Measurements from ENCODE around the gene CLDN6. TPM values are rescaled to one million over a fixed set of nuclear protein-coding genes. Genes with fewer than 3 reads are reported as not detected.

CLDN6 gene
- total RNA-seq, 1 experiment from 2014 or later: not detected

DNA sequence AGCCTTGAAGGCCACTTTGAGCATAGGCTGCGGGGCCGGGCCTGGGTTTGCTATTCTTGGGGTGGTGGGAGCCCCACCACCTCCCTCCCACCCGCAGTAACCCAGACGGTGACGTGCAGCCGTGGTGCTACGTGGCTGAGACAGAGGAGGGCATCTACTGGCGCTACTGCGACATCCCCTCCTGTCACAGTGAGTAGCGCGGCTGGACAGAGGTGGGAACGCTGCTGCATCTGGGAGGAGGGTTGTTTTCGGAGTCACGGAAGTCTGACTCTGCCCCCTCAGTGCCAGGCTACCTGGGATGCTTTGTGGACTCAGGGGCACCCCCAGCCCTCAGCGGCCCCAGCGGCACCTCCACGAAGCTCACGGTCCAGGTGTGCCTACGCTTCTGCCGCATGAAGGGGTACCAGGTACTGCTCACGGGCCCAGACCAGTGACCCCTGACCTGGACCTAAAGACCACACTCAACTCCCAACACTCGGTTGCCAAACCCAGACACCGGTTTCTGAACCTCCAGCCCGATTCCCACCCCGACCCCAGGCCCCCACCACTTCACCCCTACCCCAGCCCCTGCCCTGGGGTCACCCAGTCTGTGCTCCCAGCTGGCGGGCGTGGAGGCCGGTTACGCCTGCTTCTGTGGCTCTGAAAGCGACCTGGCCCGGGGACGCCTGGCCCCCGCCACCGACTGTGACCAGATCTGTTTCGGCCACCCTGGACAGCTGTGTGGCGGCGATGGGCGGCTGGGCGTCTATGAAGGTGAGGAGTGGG lies 51.8 kb downstream of the CLDN6 start:
- BruUV-seq (replicated peaks): no TSS peak
- Histone ChIP-seq H2AFZ (ENCODE audit: low read length) (no peak overlapping the region), H3K27ac (ENCODE audit: low read length) (no peak overlapping the region), H3K27me3 (ENCODE audit: low read length) (no peaks in the 10 kb centered on the region), H3K4me3 (ENCODE audit: low read length) (no peak overlapping the region), H4K20me1 (ENCODE audit: low read length) (peaks cover 11% of the 10 kb centered on the region), H3K4me2 (ENCODE audit: low read length) (no peak overlapping the region), H3K9ac (ENCODE audit: low read length) (no peak overlapping the region), H3K79me2 (ENCODE audit: low read length) (peaks cover 10% of the 10 kb centered on the region; the same call in 1 of the 2 replicates), H3K9me2 (replicated peaks; ENCODE audit: low read length) (no peaks in the 10 kb centered on the region), H3F3A (ENCODE audit: low read length, unreplicated experiment) (no peaks in the 10 kb centered on the region), H3K36me3 (ENCODE audit: low read depth, low read length) (no peaks in the 10 kb centered on the region), H3K4me1 (ENCODE audit: insufficient read depth, low read length) (peaks cover 22% of the 10 kb centered on the region; the same call in 1 of the 2 replicates), H3K9me3 (ENCODE audit: low read length) (no peaks in the 10 kb centered on the region)
- CTCF ChIA-PET: no interaction called here
- POLR2A ChIA-PET (ENCODE audit: unreplicated experiment): no interaction called here
- DNase-seq (no peak), ATAC-seq (no peak)
- intact Hi-C loops (cut with micrococcal nuclease): loop anchor here (10.0 kb wide), 1 partner anchor 61 kb away; no protein-coding TSS in a partner anchor
- TF ChIP-seq EZH2phosphoT487 (IDR thresholded peaks at IDR 0.05; ENCODE audit: borderline replicate concordance, low read length) (no peak), EZH2 (IDR thresholded peaks at IDR 0.05; ENCODE audit: low read length, unreplicated experiment) (no peak)
- TF ChIP-seq, protein P1, sequence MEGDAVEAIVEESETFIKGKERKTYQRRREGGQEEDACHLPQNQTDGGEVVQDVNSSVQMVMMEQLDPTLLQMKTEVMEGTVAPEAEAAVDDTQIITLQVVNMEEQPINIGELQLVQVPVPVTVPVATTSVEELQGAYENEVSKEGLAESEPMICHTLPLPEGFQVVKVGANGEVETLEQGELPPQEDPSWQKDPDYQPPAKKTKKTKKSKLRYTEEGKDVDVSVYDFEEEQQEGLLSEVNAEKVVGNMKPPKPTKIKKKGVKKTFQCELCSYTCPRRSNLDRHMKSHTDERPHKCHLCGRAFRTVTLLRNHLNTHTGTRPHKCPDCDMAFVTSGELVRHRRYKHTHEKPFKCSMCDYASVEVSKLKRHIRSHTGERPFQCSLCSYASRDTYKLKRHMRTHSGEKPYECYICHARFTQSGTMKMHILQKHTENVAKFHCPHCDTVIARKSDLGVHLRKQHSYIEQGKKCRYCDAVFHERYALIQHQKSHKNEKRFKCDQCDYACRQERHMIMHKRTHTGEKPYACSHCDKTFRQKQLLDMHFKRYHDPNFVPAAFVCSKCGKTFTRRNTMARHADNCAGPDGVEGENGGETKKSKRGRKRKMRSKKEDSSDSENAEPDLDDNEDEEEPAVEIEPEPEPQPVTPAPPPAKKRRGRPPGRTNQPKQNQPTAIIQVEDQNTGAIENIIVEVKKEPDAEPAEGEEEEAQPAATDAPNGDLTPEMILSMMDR (conservative IDR thresholded peaks at IDR 0.05; ENCODE audit: low read depth, low read length): no peak

Other genes with a start within 250 kb of the CLDN6 start
- 203 and 289 TPM in 2 replicates for gene ELOB, start 240.9 kb downstream of the CLDN6 start, total RNA-seq (2014; rRNA removed)
- 0.11 TPM in 1 of 2 replicates, not detected in the other for gene PRSS33, start 230.6 kb downstream of the CLDN6 start, total RNA-seq (2014; rRNA removed)
- not detected in 2 replicates for gene PRSS41, start 219.7 kb downstream of the CLDN6 start, total RNA-seq (2014; rRNA removed)
- not detected in 2 replicates for gene PRSS21, start 200.9 kb downstream of the CLDN6 start, total RNA-seq (2014; rRNA removed)
- 8.6 and 17.0 TPM in 2 replicates for gene ZG16B, start 187.9 kb downstream of the CLDN6 start, total RNA-seq (2014; rRNA removed)
- gene PRSS22, start 160.0 kb downstream of the CLDN6 start, total RNA-seq (2014; rRNA removed): 36.9 and 42.5 TPM in 2 replicates
- 92.0 and 100 TPM in 2 replicates for gene FLYWCH2, start 135.0 kb downstream of the CLDN6 start, total RNA-seq (2014; rRNA removed)
- gene FLYWCH1, start 106.3 kb downstream of the CLDN6 start, total RNA-seq (2014; rRNA removed): 41.4 and 54.7 TPM in 2 replicates
- 3.6 and 7.1 TPM in 2 replicates for gene KREMEN2, start 53.9 kb downstream of the CLDN6 start, total RNA-seq (2014; rRNA removed)
- gene PAQR4, start 48.8 kb downstream of the CLDN6 start, total RNA-seq (2014; rRNA removed): 37.9 and 45.0 TPM in 2 replicates
- 51.9 and 109 TPM in 2 replicates for gene PKMYT1, start 37.7 kb downstream of the CLDN6 start, total RNA-seq (2014; rRNA removed)
- gene CLDN9, start 5.3 kb downstream of the CLDN6 start, total RNA-seq (2014; rRNA removed): 0.33 and 1.2 TPM in 2 replicates
- gene TNFRSF12A, start 2.2 kb upstream of the CLDN6 start, total RNA-seq (2014; rRNA removed): 667 and 713 TPM in 2 replicates
- 56.4 and 56.6 TPM in 2 replicates for gene HCFC1R1, start 5.8 kb upstream of the CLDN6 start, total RNA-seq (2014; rRNA removed)
- gene THOC6, start 5.9 kb upstream of the CLDN6 start, total RNA-seq (2014; rRNA removed): 40.3 and 47.3 TPM in 2 replicates
- 16.3 and 27.7 TPM in 2 replicates for gene BICDL2, start 18.8 kb upstream of the CLDN6 start, total RNA-seq (2014; rRNA removed)
- gene MMP25, start 28.4 kb upstream of the CLDN6 start, total RNA-seq (2014; rRNA removed): 0.29 and 0.51 TPM in 2 replicates
- 8.8 and 10.8 TPM in 2 replicates for gene IL32, start 47.5 kb upstream of the CLDN6 start, total RNA-seq (2014; rRNA removed)
- not detected in 2 replicates for gene ZSCAN10, start 81.1 kb upstream of the CLDN6 start, total RNA-seq (2014; rRNA removed)
- 19.0 and 27.0 TPM in 2 replicates for gene ZNF205, start 94.4 kb upstream of the CLDN6 start, total RNA-seq (2014; rRNA removed)
- 3.6 and 9.6 TPM in 2 replicates for gene ZNF213, start 116.8 kb upstream of the CLDN6 start, total RNA-seq (2014; rRNA removed)
- not detected in 2 replicates for gene OR1F1, start 170.0 kb upstream of the CLDN6 start, total RNA-seq (2014; rRNA removed)
- 4.7 and 5.0 TPM in 2 replicates for gene ZNF200, start 217.0 kb upstream of the CLDN6 start, total RNA-seq (2014; rRNA removed)
- gene MEFV, start 238.4 kb upstream of the CLDN6 start, total RNA-seq (2014; rRNA removed): 0.04 TPM in 1 of 2 replicates, not detected in the other

Data from PC-3 (cell line).